OCI-LY1 (cell line): ENCODE data around the gene GRM7.

ENCODE experiments used
- H2AFZ ChIP-seq: fragments of 200-600 bp; sonication (generic), shearing (Covaris generic); 2 replicates; pipeline ENCODE4 v1.6.0; 2014; ENCODE audit warnings: antibody characterized with exemption, mild to moderate bottlenecking, low read length
- H3F3A ChIP-seq: fragments of 200-600 bp; sonication (generic), shearing (Covaris generic); 2 replicates; pipeline ENCODE4 v1.6.0; 2014; ENCODE audit warnings: mild to moderate bottlenecking, antibody characterized with exemption, low read length, moderate library complexity; ENCODE audit not compliant: insufficient read depth
- H3K27ac ChIP-seq: fragments of 200-600 bp; sonication (generic); 2 replicates; pipeline ENCODE4 v1.5.1; 2014; ENCODE audit warnings: low read length, mixed run types, mild to moderate bottlenecking, low read depth; ENCODE audit not compliant: poor library complexity, severe bottlenecking
- H3K27me3 ChIP-seq: fragments of 200-600 bp; sonication (generic); 2 replicates; pipeline ENCODE4 v1.6.0; 2014; ENCODE audit warnings: antibody characterized with exemption, mild to moderate bottlenecking, low read length, moderate library complexity; ENCODE audit not compliant: insufficient read depth
- H3K36me3 ChIP-seq: fragments of 200-600 bp; sonication (generic); 2 replicates; pipeline ENCODE4 v1.6.1; 2014; ENCODE audit warnings: mild to moderate bottlenecking, antibody characterized with exemption, low read length, moderate library complexity, mixed read lengths; ENCODE audit not compliant: insufficient read depth
- H3K4me1 ChIP-seq: fragments of 200-600 bp; sonication (generic); 2 replicates; pipeline ENCODE4 v1.5.1; 2014; ENCODE audit warnings: mild to moderate bottlenecking, low read length, moderate library complexity; ENCODE audit not compliant: insufficient read depth, severe bottlenecking
- H3K4me2 ChIP-seq: fragments of 200-600 bp; sonication (generic), shearing (Covaris generic); 2 replicates; pipeline ENCODE4 v1.6.1; 2014; ENCODE audit warnings: low read length
- H3K4me3 ChIP-seq: fragments of 200-600 bp; sonication (generic); 2 replicates; pipeline ENCODE4 v1.5.1; 2014; ENCODE audit warnings: low read length, low read depth, mild to moderate bottlenecking, mixed read lengths; ENCODE audit not compliant: poor library complexity, severe bottlenecking
- H3K79me2 ChIP-seq: fragments of 200-600 bp; shearing (Covaris generic); 2 replicates; pipeline ENCODE4 v1.6.1; 2016; ENCODE audit warnings: mixed run types, low read length, mixed read lengths; ENCODE audit not compliant: insufficient read depth
- H3K9ac ChIP-seq: fragments of 200-600 bp; sonication (generic), shearing (Covaris generic); 2 replicates; pipeline ENCODE4 v1.6.1; 2014; ENCODE audit warnings: mild to moderate bottlenecking, low read length, mixed read lengths
- H3K9me2 ChIP-seq: fragments of 200-600 bp; sonication (generic), shearing (Covaris generic); 2 replicates; pipeline ENCODE4 v1.6.1; 2014; ENCODE audit warnings: low read depth, mild to moderate bottlenecking, low read length, mixed read lengths
- H3K9me3 ChIP-seq: fragments of 200-600 bp; shearing (Covaris generic); 2 replicates; pipeline ENCODE4 v1.6.1; 2014; ENCODE audit warnings: low read length, mixed read lengths
- H4K20me1 ChIP-seq: fragments of 200-600 bp; sonication (generic), shearing (Covaris generic); 2 replicates; pipeline ENCODE4 v1.6.0; 2016; ENCODE audit warnings: mild to moderate bottlenecking, low read length; ENCODE audit not compliant: insufficient read depth
- CTCF ChIP-seq: fragments of 200-600 bp; sonication (generic), shearing (Covaris generic); IDR thresholded peaks from 2 replicates; pipeline ENCODE4 v1.5.1; 2017; ENCODE audit warnings: mild to moderate bottlenecking, antibody characterized with exemption, low read length, moderate library complexity, mixed read lengths
- EZH2 ChIP-seq: fragments of 200-600 bp; sonication (generic), shearing (Covaris generic); IDR thresholded peaks from 2 replicates; pipeline ENCODE4 v1.8.0; 2017; ENCODE audit warnings: borderline replicate concordance, mixed run types, mild to moderate bottlenecking, antibody characterized with exemption, low read length, moderate library complexity, mixed read lengths

GRM7 gene

GRCh38 chr3:7720649-7721297, 859.9 kb downstream of the GRM7 start:
- H2AFZ ChIP-seq: no peak overlapping the region
- H4K20me1 ChIP-seq: no peaks in the 10 kb centered on the region
- H3K4me3 ChIP-seq: no peak overlapping the region
- H3K27me3 ChIP-seq: no peaks in the 10 kb centered on the region
- H3K9me2 ChIP-seq: no peaks in the 10 kb centered on the region
- H3K4me1 ChIP-seq: no peaks in the 10 kb centered on the region
- H3K9me3 ChIP-seq: no peaks in the 10 kb centered on the region
- no peaks in the 10 kb centered on the region for H3K79me2 ChIP-seq
- TF ChIP-seq EZH2 (no peak), CTCF (no peak)
- no peak overlapping the region for H3K27ac ChIP-seq
- H3K36me3 ChIP-seq: no peaks in the 10 kb centered on the region
- no peak overlapping the region for H3K4me2 ChIP-seq
- H3K9ac ChIP-seq: no peak overlapping the region
- no peaks in the 10 kb centered on the region for H3F3A ChIP-seq

GRCh38 chr3:7721869-7722268, 861.0 kb downstream of the GRM7 start:
- H2AFZ ChIP-seq: no peak overlapping the region
- H3K4me2 ChIP-seq: no peak overlapping the region

GRCh38 chr3:7728566-7729519, 867.9 kb downstream of the GRM7 start:
- no peaks in the 10 kb centered on the region for H4K20me1 ChIP-seq
- no peaks in the 10 kb centered on the region for H3K79me2 ChIP-seq
- H3K4me2 ChIP-seq: no peak overlapping the region
- no peak overlapping the region for H3K4me3 ChIP-seq
- H3K27ac ChIP-seq: no peak overlapping the region
- H3F3A ChIP-seq: no peaks in the 10 kb centered on the region
- H2AFZ ChIP-seq: no peak overlapping the region
- H3K9me2 ChIP-seq: no peaks in the 10 kb centered on the region
- H3K9ac ChIP-seq: no peak overlapping the region
- no peaks in the 10 kb centered on the region for H3K9me3 ChIP-seq
- H3K4me1 ChIP-seq: no peaks in the 10 kb centered on the region
- no peaks in the 10 kb centered on the region for H3K27me3 ChIP-seq
- H3K36me3 ChIP-seq: no peaks in the 10 kb centered on the region
- TF ChIP-seq EZH2 (no peak), CTCF (no peak)

More at GRCh38 chr3:7721869-7722268, 861.0 kb downstream of the GRM7 start:
- H3K79me2 ChIP-seq: no peaks in the 10 kb centered on the region
- no peaks in the 10 kb centered on the region for H3K9me2 ChIP-seq
- no peaks in the 10 kb centered on the region for H3K9me3 ChIP-seq
- H3K27ac ChIP-seq: no peak overlapping the region
- H3K27me3 ChIP-seq: no peaks in the 10 kb centered on the region
- no peak overlapping the region for H3K9ac ChIP-seq
- no peaks in the 10 kb centered on the region for H3K36me3 ChIP-seq
- TF ChIP-seq CTCF: no peak
- TF ChIP-seq EZH2: no peak
- H3F3A ChIP-seq: no peaks in the 10 kb centered on the region
- no peaks in the 10 kb centered on the region for H3K4me1 ChIP-seq
- no peak overlapping the region for H3K4me3 ChIP-seq
- no peaks in the 10 kb centered on the region for H4K20me1 ChIP-seq
